Activated CD4-positive, CD25-positive, alpha-beta regulatory T cell (primary cell): ENCODE results near the gene ZHX3.
"Not testable (repeated sequence)": the region's sequence is repeated elsewhere in the genome, so short reads cannot be mapped to it uniquely, and the experiment has no call there.

Experiments
- DNase-seq, 4 experiments: peaks; one replicate each; lab custom pipeline; 2025; lab: John Stamatoyannopoulos, UW

ZHX3 gene

DNA sequence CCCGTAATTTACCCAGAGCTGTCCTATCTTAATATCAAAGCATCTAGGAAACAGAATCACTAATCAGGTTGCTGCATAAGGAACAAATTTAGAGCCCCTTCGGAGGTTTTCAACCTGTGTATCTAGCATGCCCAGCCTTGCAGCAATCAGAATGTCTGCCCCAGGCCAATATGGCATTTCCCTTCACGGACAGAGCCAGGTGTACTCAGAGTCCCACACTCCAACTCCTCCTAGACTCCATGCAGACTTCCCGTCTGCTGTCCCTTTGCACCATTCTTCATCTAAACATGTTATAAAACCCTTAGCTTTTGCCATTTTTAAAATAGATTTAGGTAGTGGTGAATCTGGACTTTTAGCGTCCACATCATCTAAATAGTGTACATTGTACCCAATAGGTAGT, 61.0 kb downstream of the ZHX3 start:
- no peak for DNase-seq

DNA sequence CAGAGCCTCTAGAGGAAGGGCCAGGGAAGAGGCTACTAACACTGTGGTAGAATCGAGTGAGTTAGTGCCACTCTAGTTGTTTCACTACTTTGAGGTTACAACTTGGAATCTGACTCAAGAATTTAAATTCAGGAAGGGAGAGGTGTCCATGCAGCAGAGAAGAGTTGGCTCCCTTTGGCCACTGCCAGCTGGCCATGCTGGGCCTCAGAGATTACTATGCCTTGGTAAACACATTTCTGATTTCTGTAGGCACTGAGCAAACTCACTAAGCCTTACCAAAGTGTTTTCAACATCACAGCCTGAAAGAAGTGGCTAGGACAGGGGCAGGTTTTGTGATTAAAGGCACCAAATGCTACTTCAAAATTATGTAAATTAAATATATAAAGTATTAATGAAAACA, 61.9 kb downstream of the ZHX3 start:
- DNase-seq, result no peak

DNA sequence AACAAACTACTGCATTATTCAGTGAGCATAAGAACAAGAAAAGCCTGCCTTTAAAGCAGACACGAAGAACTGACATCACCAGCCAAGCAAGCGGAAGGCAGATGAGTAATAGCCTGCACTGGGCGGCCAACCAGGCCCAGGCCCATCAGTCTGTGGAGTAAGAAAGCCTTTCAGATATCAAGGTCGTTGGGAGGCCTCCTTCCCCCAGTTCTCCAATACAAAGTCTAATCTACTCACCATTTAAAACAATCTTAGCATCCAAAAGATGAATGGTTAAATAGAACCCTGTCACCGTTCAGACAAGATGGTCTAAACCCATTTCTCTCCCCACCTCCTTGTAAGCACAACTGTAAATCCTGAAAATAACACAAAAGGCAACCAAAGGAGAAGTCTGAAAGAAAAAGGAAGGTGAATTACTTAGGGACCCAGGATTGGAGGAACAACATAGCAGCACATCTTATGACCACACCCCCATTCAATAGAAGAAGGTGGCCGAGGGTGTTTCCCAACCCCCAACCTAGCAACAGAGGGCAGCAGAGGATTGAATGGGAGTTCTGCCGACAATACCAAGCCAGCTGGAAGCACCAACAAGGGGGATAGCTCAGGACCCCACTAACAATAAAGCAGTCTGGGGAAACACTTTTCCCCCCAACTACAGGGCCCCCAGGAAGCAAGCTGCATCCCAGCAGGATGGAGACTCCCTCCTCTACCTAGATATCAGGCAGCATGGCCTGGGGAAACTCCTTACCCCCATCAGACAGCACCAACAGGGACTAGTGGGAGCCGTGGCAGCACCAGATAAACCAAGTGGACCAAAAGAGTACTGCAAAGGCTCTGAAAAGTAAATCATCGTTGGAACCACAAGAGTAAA, 67.9 kb downstream of the ZHX3 start:
- DNase-seq, result no peak

DNA sequence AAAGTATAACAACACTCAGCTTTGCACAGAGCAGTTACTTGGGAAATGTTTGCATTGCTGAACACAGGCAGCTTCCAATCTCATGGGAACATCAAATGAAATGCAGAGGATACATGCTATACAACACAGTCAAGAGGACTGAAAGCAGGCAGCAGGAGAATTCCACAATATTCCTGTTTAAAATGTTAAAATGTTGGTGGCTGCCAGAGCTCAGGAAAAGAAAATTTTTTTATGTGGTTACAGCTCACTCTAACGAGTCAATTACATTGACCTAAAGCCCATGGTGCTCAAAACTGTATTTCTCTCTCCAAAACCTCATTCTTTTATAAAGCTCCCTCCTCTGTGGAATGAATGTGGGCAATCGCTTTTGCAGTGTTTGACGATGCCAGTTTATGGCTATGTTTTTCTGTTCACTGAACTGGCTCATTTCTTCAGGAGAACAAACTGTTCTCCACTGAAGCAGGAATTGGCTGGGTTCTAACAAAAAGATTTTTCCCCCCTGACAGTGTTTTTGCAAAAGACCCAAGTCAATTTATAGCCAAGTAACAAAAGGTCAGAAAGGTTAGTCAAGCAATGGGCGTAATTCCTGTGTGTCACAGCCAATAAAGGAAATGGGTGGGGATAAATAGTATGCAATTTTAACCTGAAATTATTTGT, 69.0 kb downstream of the ZHX3 start:
- DNase-seq, result no peak

DNA sequence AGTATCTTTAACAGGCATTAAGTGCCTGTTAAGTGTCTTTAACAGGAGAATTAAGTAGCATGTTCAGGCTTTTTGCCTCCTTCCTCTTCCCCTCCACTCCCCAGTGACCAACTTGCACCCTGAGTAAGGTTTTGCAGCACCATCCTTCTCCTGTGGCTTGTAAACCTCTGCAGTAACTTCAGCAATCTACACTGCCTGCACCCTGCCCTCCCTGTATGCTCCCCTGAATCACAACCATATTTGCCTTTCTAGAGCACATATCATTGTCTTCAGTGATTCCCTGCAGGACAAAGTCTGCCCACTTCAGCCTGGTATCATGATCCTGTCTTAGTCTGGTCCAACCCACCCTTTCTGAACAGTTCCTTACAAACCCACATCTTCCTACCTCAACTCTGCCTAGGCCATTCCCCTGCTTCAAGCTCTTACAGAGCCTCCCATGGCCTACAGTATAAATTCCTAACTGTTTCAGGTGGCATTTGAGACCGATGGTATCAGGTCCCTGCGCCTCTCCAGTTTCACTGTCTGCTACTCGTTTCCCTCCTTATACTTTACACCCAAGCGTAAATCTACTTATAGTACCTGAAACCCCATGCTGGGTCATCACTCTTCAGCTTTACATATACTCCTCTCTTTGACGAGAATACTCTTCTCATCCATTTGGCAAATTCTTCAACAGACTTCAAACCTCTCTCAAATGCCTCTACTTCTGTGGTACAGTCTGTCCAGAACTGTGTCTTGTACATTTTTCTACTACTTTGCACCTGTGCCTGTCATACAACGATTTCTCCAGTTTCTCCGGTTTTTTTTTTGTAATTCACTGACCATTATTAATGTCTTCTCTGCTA, 69.8 kb downstream of the ZHX3 start:
- no peak for DNase-seq

DNA sequence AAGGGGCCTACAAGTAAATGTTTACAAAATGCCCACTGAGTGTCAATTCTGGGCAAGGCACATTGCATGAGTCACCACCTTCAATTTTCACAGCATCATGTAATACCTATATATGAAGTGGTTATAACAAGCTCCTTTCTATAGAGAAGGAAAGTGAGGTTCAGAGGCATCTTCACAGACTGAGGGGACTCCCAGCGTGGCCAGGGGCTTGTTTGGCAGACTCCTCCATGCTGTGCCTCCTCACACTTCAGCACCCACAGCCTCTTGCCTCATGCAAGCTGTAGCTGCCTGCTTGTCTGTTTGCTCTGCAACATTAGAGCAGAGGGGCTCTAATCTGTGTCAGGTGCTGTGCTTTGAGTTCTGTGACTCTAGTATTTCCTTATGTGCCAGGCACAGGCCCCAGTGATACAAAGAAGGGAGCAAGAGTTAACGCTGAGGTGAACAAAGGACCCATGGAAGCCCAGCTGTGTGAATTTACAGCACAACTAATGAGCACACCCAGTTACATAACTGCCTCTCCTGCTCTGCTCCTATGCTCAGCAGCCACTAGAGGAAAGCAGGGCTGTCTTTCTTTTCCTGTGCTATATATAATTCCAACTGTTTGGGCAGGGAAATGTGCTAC, 72.3 kb downstream of the ZHX3 start:
- DNase-seq, result no peak

DNA sequence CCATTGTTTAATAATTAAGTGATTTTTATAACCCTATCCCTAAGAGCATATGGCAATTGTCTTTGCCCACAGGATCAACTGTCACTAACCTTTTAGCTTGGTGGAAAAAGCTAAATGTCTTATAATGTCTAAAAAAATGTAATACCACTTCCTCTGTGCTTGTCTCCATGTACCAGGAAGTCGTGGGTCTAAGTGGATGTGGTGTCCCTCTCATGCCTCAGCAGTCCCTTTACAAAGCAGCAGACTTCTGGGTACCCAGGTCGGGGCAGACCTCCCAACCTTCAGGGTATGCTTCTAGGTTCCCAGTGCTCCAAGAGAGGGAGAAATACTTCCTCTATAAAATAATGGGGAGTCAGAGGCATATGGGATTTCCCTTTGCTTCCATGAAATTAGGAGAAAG, 74.7 kb downstream of the ZHX3 start:
- no peak for DNase-seq

DNA sequence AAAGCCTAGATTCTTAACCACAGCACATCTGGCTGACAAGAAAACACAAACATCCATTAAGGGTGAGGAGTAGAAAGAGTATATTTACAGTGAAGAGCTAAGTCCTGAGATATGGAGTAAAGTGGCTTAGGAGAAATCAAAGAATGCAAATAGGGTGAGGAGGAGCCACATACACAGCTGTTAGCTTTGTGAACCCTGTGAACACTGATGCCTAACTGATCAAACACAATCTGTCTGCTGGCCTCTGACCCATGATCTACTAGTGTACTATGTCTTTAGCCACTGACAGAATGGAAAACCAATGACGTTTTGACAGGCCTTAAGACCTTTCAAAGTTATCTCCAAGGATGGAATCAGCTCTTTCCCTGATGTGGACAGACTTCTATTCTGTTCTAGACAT, 75.2 kb downstream of the ZHX3 start:
- DNase-seq, result no peak

DNA sequence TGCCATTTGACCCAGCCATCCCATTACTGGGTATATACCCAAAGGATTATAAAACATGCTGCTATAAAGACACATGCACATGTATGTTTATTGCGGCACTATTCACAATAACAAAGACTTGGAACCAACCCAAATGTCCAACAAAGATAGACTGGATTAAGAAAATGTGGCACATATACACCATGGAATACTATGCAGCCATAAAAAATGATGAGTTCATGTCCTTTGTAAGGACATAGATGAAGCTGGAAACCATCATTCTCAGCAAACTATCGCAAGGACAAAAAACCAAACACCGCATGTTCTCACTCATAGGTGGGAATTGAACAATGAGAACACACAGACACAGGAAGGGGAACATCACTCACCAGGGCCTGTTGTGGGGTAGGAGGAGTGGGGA, 80.3 kb downstream of the ZHX3 start:
- not testable (repeated sequence) for DNase-seq

DNA sequence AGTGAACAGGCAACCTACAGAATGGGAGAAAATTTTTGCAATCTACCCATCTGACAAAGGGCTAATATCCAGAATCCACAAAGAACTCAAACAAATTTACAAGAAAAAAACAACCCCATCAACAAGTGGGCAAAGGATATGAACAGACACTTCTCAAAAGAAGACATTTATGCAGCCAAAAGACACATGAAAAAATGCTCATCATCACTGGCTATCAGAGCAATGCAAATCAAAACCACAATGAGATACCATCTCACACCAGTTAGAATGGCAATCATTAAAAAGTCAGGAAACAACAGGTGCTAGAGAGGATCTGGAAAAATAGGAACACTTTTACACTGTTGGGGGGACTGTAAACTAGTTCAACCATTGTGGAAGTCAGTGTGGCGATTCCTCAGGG, 80.7 kb downstream of the ZHX3 start:
- not testable (repeated sequence) for DNase-seq

DNA sequence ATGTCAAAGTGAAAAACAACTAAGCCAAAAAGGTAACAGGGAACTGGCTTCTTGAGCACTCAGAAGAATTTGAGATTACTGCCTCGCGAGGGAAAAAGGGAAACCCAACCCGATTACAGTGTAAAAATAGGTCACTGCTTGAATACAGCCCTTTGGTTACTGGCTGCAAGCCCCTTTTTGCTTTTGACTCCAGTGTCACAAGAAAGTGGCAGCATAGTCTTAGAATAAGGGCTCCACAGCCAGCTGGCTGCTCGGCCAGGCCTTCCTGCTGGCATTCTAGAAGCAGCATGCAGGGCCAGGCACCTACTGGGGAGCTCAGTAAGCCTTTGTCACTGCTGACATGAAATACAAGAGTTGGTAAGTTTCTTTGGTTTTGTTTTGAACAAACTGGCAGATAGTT, 83.0 kb downstream of the ZHX3 start:
- DNase-seq, result no peak

DNA sequence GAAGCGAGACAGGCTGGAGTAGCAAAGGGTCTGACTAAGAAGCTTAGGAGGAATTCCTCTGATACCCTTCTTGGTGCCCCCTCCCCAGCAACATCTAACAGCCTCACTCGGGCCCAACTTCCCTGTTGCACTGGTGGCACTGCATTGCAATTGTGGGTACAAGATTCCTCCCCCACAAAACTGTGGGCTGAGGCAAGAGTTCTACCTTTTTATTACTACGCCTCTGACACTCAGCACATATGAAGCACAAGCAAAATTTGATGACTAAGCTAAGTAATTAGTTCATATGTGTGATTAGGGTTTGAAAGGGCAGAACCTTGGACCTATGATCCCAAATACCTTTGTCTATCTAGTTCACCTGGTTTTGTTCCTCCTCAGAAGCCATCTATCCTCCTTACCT, 83.5 kb downstream of the ZHX3 start:
- DNase-seq, result no peak

DNA sequence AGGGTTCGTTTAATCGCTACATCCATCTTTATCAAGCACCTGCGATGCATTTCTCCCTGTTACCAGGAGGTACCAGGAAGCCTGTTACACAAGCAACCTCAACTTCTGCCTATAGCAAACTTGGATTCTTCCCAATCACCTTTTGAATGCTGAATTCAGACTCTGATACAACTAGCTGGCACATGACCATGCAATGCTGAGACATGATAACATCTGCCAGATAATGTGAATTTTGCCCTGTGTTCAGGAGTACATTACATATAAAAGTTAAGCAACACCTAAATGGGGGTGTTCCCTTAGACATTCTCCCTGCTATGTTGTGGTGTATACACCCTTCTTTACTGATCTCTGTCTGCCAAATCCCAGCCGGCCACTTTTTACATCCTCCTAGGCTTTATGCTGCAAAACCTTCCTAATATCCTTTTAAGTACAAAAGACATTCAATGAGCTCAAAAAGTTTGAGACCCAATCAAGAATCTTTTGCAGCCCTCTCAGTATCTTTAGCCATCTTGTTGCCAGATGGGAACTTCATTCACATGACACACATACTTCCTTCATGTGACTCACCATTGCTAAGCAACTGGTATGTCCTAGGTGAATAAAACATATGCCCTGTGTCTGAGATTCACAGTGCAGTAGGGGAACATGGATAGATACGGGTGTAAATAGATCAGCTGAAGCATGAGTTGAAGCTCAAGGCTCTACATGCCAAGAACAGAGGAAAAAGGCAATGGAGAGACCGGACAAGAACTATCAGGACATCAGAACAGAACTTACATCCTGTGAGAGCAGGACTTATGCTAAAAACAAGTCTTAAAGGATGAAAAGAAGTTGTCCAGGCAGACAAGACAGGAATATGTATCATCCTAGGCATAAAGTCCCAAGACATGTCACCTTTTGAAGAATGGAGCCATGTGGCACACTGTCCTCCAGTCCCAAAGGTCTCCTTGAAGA, 84.3 kb downstream of the ZHX3 start:
- DNase-seq, result no peak

DNA sequence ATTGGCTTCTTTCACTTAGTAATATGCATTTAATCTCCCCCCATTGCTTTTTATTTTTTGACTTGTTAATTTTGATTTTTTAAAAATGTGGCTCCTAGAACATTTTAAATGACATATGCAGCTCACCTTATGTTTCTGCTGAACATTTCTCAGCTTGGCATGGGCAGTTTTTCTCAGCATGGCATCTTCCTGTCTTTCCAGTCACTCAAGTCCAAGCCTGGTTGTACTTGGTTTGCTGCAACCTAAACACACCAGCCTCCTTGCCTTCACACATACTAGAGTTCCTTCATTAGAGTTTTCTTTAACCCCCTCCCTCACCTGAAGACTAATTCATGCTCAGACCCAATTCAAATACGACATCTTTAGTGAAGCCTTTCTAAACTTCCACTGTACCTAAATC, 86.4 kb downstream of the ZHX3 start:
- no peak for DNase-seq

DNA sequence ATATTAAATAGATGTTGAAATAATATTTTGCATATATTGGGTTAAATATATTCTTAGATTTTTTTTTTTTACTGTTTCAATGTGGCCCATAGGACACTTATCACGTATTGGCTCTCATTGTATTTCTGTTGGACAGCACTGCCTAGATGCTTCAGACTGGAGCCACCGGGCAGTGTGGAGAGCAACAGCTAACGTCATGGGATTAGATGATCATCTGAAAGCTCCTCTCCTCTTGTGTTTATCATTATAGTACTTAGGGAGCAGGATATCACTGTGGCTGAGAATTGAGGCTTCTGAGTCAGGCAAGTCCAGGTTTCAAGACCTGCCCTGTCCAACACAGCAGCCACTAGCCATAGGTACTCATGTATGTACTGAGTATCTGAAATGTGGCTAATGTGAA, 87.4 kb downstream of the ZHX3 start:
- no peak for DNase-seq

DNA sequence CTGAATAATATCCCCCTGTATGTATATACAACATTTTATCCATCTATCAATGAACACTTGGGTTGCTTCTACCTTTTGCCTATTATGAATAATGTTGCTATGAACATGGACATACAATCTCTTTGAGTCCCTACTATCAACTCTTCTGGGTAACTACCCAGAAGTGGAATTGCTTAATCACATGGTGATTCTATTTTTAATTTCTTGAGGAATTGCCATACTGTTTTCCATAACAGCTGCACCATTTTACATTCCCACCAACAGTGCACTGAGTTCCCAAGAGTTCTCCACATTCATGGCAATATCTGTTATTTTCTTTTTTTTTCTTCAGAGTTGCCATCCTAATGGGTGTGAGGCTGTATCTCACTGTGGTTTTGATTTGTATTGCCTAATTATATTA, 88.3 kb downstream of the ZHX3 start:
- DNase-seq, result no peak

DNA sequence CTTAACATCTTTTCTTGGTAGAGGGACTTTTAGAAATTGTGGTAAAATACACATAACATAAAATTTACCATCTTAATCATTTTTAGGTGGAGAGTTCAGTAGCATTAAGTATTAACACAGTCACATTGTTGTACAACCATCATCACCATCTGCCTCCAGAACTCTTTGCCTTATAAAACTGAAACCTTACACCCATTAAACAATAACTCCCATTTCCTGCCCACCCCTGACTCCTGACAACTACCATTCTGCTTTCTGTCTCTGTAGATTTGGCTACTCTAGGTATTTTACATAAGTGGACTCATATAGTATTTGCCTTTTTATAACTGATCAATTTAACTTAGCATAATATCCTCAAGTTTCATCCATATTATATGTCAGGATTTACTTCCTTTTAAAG, 88.7 kb downstream of the ZHX3 start:
- DNase-seq, result no peak

DNA sequence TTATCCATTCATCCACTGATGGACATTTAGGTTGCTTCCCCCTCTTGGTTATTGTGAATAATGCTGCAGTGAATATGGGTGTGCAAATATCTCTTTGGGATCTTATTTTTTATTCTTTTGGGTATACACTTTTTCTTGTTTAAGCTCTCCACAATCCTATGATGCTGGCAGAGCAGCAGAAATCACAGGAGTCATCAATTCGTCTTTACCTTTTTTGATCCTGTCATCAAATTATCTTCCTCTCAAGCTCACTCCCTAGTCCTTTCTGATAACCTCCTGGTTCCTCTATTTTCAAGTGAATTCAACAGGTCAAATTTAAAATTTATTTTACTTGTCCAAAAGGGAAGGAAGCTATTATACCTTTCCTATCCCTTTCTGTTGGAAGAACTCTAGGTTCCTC, 91.1 kb downstream of the ZHX3 start:
- no peak for DNase-seq

DNA sequence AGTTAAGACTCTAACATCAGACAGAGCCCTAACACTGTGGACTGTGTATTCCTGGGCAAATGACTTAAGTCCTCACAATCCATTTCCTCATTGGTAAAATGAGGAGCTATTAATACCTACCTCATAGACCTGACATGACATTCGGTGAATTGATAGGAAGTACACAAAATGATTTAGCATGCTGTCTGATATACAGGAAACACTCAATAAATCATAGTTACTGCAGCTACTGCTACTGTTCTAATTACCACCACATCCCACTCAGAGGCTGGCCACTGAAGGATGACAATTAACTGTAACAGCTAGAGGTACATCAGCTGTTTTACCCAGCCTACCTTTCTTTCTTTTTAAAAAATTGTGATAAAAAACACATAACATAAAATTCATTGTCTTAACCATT, 92.4 kb downstream of the ZHX3 start:
- no peak for DNase-seq

DNA sequence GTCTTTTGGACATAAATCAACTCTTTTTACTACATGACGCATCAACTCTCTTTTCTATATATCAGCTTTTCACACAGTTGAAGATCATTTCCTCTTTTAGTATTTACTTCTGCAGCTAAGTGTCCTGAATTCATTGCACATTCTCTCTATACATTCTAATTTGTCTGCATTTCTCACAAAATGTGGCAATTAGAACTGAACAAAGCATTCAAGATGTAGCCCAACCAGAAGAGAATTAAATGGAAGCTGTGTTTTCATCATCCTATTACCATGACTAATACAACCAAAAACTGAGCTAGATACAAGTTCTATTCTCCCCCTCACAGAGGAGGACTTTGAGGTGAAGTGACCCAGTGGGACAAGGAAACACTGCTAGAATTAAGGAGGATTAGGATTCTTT, 93.2 kb downstream of the ZHX3 start:
- DNase-seq, result no peak

DNA sequence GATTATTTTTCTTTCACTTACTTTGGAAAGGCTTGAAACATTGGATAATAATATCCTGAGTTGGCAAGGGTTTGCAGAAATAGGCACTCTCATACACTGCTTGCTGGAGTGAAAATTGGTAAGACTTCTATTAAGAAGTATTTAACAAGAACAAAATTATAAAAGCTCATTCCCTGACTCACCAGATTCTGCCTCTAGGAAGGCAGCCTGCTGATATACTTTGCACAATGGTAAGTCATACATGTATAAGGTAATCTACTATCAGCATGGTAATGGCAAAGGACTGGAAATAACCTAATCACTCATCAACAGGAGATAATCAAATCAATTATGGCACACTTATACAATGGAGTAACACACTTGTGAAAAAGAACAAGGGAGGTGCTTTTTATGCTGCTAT, 94.4 kb downstream of the ZHX3 start:
- DNase-seq, result no peak
